DMS 273 treated with DMSO at 0.1 percent for 48 hours (cell line): ENCODE results near the gene PTPN12.

Experiments used
- DNase-seq: peaks from one replicate; lab custom pipeline; 2025; lab: John Stamatoyannopoulos, UW

Gene PTPN12

GRCh38 chr7:77664715-77665114, 127.6 kb downstream of the PTPN12 start:
- DNase-seq: no peak

- DNase-seq: no peak
Observed at GRCh38 chr7:77665161-77665560, 128.1 kb downstream of the PTPN12 start.

- DNase-seq: peak; percentile 61
Observed at GRCh38 chr7:77667459-77668086, 130.5 kb downstream of the PTPN12 start.

GRCh38 chr7:77674878-77675277, 137.8 kb downstream of the PTPN12 start:
- DNase-seq: no peak

GRCh38 chr7:77679608-77680007, 142.5 kb downstream of the PTPN12 start:
- no peak for DNase-seq

GRCh38 chr7:77680266-77680665, 143.2 kb downstream of the PTPN12 start:
- no peak for DNase-seq

GRCh38 chr7:77684030-77684429, 146.9 kb downstream of the PTPN12 start:
- DNase-seq: no peak

- no peak for DNase-seq
Observed at GRCh38 chr7:77685233-77685632, 148.1 kb downstream of the PTPN12 start.

- DNase-seq: no peak
Observed at GRCh38 chr7:77687100-77687746, 150.1 kb downstream of the PTPN12 start.

- no peak for DNase-seq
Observed at GRCh38 chr7:77687747-77688144, 150.7 kb downstream of the PTPN12 start.
